ENCODE data around the gene MAP3K19.

The MAP3K19 gene

GRCh38 chr2:135010200-135010942 lies 36.9 kb downstream of the MAP3K19 start:
- TF ChIP-seq ZFP30 (CRISPR knock-in tag; IDR thresholded peaks at IDR 0.05) = no peak
- no peak for TF ChIP-seq CSRNP3 (CRISPR knock-in tag; IDR thresholded peaks at IDR 0.05)
- no peak for TF ChIP-seq TCF4 (CRISPR knock-in tag; IDR thresholded peaks at IDR 0.05; ENCODE audit: borderline replicate concordance)
- TF ChIP-seq POU6F1 (CRISPR knock-in tag; IDR thresholded peaks at IDR 0.05; ENCODE audit: borderline replicate concordance, low read depth) = no peak
- no peak for TF ChIP-seq ISL1 (CRISPR knock-in tag; IDR thresholded peaks at IDR 0.05)
- no peak for TF ChIP-seq PPARA (CRISPR knock-in tag; IDR thresholded peaks at IDR 0.05; ENCODE audit: borderline replicate concordance)
- TF ChIP-seq ZNF565 (CRISPR knock-in tag; conservative IDR thresholded peaks at IDR 0.05; ENCODE audit: low read depth) = no peak
- TF ChIP-seq BACH2 (CRISPR knock-in tag; IDR thresholded peaks at IDR 0.05; ENCODE audit: borderline replicate concordance) = no peak
- no peak for TF ChIP-seq ESRRG (CRISPR knock-in tag; IDR thresholded peaks at IDR 0.05)
- TF ChIP-seq SNAI2 (CRISPR knock-in tag; IDR thresholded peaks at IDR 0.05) = no peak
- no peak for TF ChIP-seq OSR1 (CRISPR knock-in tag; IDR thresholded peaks at IDR 0.05)
- no peak for TF ChIP-seq CREB5 (CRISPR knock-in tag; IDR thresholded peaks at IDR 0.05; ENCODE audit: low read depth)
- TF ChIP-seq PATZ1 (CRISPR knock-in tag; IDR thresholded peaks at IDR 0.05; ENCODE audit: borderline replicate concordance) = no peak
- ATAC-seq = no peak

GRCh38 chr2:135009339-135009738 lies 37.9 kb downstream of the MAP3K19 start:
- no peak for TF ChIP-seq TCF4 (CRISPR knock-in tag; IDR thresholded peaks at IDR 0.05; ENCODE audit: borderline replicate concordance)
- TF ChIP-seq CSDC2 (CRISPR knock-in tag; IDR thresholded peaks at IDR 0.05) = no peak
- TF ChIP-seq BACH2 (CRISPR knock-in tag; IDR thresholded peaks at IDR 0.05; ENCODE audit: borderline replicate concordance) = no peak
- no peak for TF ChIP-seq ESRRG (CRISPR knock-in tag; IDR thresholded peaks at IDR 0.05)
- TF ChIP-seq ZFP30 (CRISPR knock-in tag; IDR thresholded peaks at IDR 0.05) = no peak
- no peak for TF ChIP-seq ARNTL (CRISPR knock-in tag; IDR thresholded peaks at IDR 0.05; ENCODE audit: borderline replicate concordance, low read depth)
- no peak for TF ChIP-seq ZFP3 (CRISPR knock-in tag; IDR thresholded peaks at IDR 0.05)
- no peak for TF ChIP-seq GLIS3 (CRISPR knock-in tag; IDR thresholded peaks at IDR 0.05)
- TF ChIP-seq SNAI2 (CRISPR knock-in tag; IDR thresholded peaks at IDR 0.05) = no peak
- no peak for TF ChIP-seq RARB (CRISPR knock-in tag; IDR thresholded peaks at IDR 0.05)
- no peak for TF ChIP-seq ZNF70 (CRISPR knock-in tag; IDR thresholded peaks at IDR 0.05)
- ATAC-seq = no peak

- no peak for TF ChIP-seq ESRRG (CRISPR knock-in tag; IDR thresholded peaks at IDR 0.05)
- TF ChIP-seq TCF4 (CRISPR knock-in tag; IDR thresholded peaks at IDR 0.05; ENCODE audit: borderline replicate concordance) = no peak
- TF ChIP-seq OSR1 (CRISPR knock-in tag; IDR thresholded peaks at IDR 0.05) = no peak
- TF ChIP-seq SNAI2 (CRISPR knock-in tag; IDR thresholded peaks at IDR 0.05) = no peak
- no peak for TF ChIP-seq ZFP30 (CRISPR knock-in tag; IDR thresholded peaks at IDR 0.05)
- TF ChIP-seq ZNF565 (CRISPR knock-in tag; conservative IDR thresholded peaks at IDR 0.05; ENCODE audit: low read depth) = no peak
- TF ChIP-seq ZNF8 (CRISPR knock-in tag; IDR thresholded peaks at IDR 0.05) = no peak
- TF ChIP-seq ZFP3 (CRISPR knock-in tag; IDR thresholded peaks at IDR 0.05) = no peak
- no peak for TF ChIP-seq GLIS3 (CRISPR knock-in tag; IDR thresholded peaks at IDR 0.05)
- TF ChIP-seq TSHZ2 (CRISPR knock-in tag; IDR thresholded peaks at IDR 0.05) = no peak
- TF ChIP-seq ZNF70 (CRISPR knock-in tag; IDR thresholded peaks at IDR 0.05) = no peak
- no peak for ATAC-seq
Measured at GRCh38 chr2:135005753-135006152, 41.5 kb downstream of the MAP3K19 start.

All from SK-N-SH treated with all-trans-retinoic acid at 6 μM for 48 hours (cell line).